H1 (cell line): ENCODE measurements around the gene POU5F1. TPM values are rescaled to one million over a fixed set of nuclear protein-coding genes. Genes with fewer than 3 reads are reported as not detected.

Source experiments
- CTCF ChIA-PET: fragments of 300-600 bp; sonication (Branson Sonifier 250); formaldehyde crosslinking; loops from one replicate; lab custom pipeline; 2021; ENCODE audit not compliant: partially characterized antibody; lab: Charles Lee
- POLR2A ChIA-PET: fragments of 300-600 bp; sonication (Branson Sonifier 250); formaldehyde crosslinking; loops from one replicate; lab custom pipeline; 2021; ENCODE audit warnings: inconsistent platforms; ENCODE audit not compliant: partially characterized antibody; lab: Charles Lee
- DNase-seq, 2 experiments: peaks; one replicate each; pipeline versions ENCODE4 v3.0.0 to v3.0.0-alpha.2; 2010 to 2022; ENCODE audit warnings: low spot score in 2 of 2, low read depth in 1 of 2, mixed read lengths in 1 of 2
- FAIRE-seq: peaks from 2 replicates; lab custom pipeline; 2011; peaks lifted over from hg19 to GRCh38; lab: Jason Lieb, UNC
- H2AFZ ChIP-seq: 2 replicates; pipeline ENCODE4 v1.8.1; 2012; ENCODE audit warnings: low read length, inconsistent platforms
- H2AK5ac ChIP-seq: 2 replicates; pipeline ENCODE4 v1.6.1; 2013; ENCODE audit warnings: low read depth, low read length
- H2BK120ac ChIP-seq: replicated peaks from 2 replicates; pipeline ENCODE3; 2013; ENCODE audit warnings: low read depth, low read length, inconsistent platforms
- H2BK12ac ChIP-seq: 2 replicates; pipeline ENCODE4 v1.6.1; 2013; ENCODE audit warnings: low read depth, low read length
- H2BK15ac ChIP-seq: 2 replicates; pipeline ENCODE4 v1.6.1; 2013; ENCODE audit warnings: low read length
- H2BK20ac ChIP-seq: 2 replicates; pipeline ENCODE4 v1.6.1; 2013; ENCODE audit warnings: low read length
- H2BK5ac ChIP-seq: 2 replicates; pipeline ENCODE4 v1.6.1; 2013; ENCODE audit warnings: low read depth, low read length
- H3K14ac ChIP-seq: 2 replicates; pipeline ENCODE4 v1.6.1; 2013; ENCODE audit warnings: inconsistent platforms; ENCODE audit not compliant: insufficient read length
- H3K18ac ChIP-seq: 2 replicates; pipeline ENCODE4 v1.6.1; 2013; ENCODE audit warnings: low read length; ENCODE audit errors: extremely low read depth
- H3K23ac ChIP-seq: 2 replicates; pipeline ENCODE4 v1.6.1; 2013; ENCODE audit warnings: inconsistent platforms; ENCODE audit not compliant: insufficient read length
- H3K23me2 ChIP-seq: 2 replicates; pipeline ENCODE4 v1.6.1; 2013; ENCODE audit warnings: low read depth, low read length
- H3K27ac ChIP-seq: 2 replicates; pipeline ENCODE4 v1.6.1; 2011; ENCODE audit warnings: low read depth, low read length, inconsistent platforms
- H3K27me3 ChIP-seq, 4 experiments: replicated peaks in 1 of 4; 1 replicate in 1 of 4; 2 replicates in 3 of 4; pipeline versions ENCODE4 v1.6.1 to v1.8.1; 2011 to 2013; ENCODE audit warnings: low read length in 3 of 4, mild to moderate bottlenecking in 3 of 4, inconsistent platforms in 2 of 4, mixed read lengths in 2 of 4, moderate library complexity in 1 of 4; ENCODE audit not compliant: control insufficient read depth in 3 of 4, insufficient read depth in 3 of 4; ENCODE audit errors: extremely low read depth in 1 of 4
- H3K36me3 ChIP-seq, 4 experiments: 2 replicates each; pipeline versions ENCODE4 v1.6.1 to v1.8.1; 2011 to 2013; ENCODE audit warnings: mild to moderate bottlenecking in 4 of 4, low read length in 3 of 4, moderate library complexity in 2 of 4, control low read depth in 1 of 4, inconsistent platforms in 1 of 4; ENCODE audit not compliant: insufficient read depth in 4 of 4, control insufficient read depth in 2 of 4
- H3K4ac ChIP-seq: replicated peaks from 2 replicates; pipeline ENCODE3; 2013; ENCODE audit warnings: low read length, low read depth, mixed read lengths, inconsistent platforms; ENCODE audit not compliant: insufficient read length
- H3K4me1 ChIP-seq, 4 experiments: replicated peaks in 1 of 4; 1 replicate in 1 of 4; 2 replicates in 3 of 4; pipeline versions ENCODE4 v1.6.1 to v1.8.1; 2011 to 2013; ENCODE audit warnings: low read length in 3 of 4, inconsistent platforms in 2 of 4, mixed read lengths in 1 of 4; ENCODE audit not compliant: insufficient read depth in 4 of 4, control insufficient read depth in 3 of 4
- H3K4me2 ChIP-seq, 2 experiments: 2 replicates each; pipeline versions ENCODE4 v1.6.1 to v1.8.1; 2011 to 2013; ENCODE audit warnings: low read depth in 2 of 2, low read length in 2 of 2, control low read depth in 1 of 2, inconsistent platforms in 1 of 2, mild to moderate bottlenecking in 1 of 2; ENCODE audit not compliant: insufficient read depth in 1 of 2
- H3K4me3 ChIP-seq, 4 experiments: fragments of 200-600, 300-600 bp in 1 of 4; sonication (generic), shearing (Covaris generic), sonication (Bioruptor Twin) in 1 of 4; 2 replicates each; pipeline versions ENCODE4 v1.5.1 to v1.8.1; 2011 to 2016; ENCODE audit warnings: low read length in 4 of 4, low read depth in 3 of 4, control low read depth in 2 of 4, inconsistent platforms in 2 of 4, mild to moderate bottlenecking in 2 of 4, mixed read lengths in 1 of 4, moderate library complexity in 1 of 4; ENCODE audit not compliant: insufficient read depth in 2 of 4; ENCODE audit errors: extremely low read depth in 1 of 4
- H3K56ac ChIP-seq: replicated peaks from 2 replicates; pipeline ENCODE3; 2013; ENCODE audit warnings: low read depth, mild to moderate bottlenecking, mixed read lengths, low read length, inconsistent platforms; ENCODE audit not compliant: insufficient read length
- H3K79me1 ChIP-seq: 2 replicates; pipeline ENCODE4 v1.6.1; 2013; ENCODE audit warnings: low read depth, low read length, control low read depth
- H3K79me2 ChIP-seq, 2 experiments: 2 replicates each; pipeline versions ENCODE4 v1.6.1 to v1.8.1; 2012 to 2013; ENCODE audit warnings: low read length in 2 of 2, mild to moderate bottlenecking in 2 of 2, inconsistent platforms in 1 of 2; ENCODE audit not compliant: insufficient read depth in 2 of 2, control insufficient read depth in 1 of 2
- H3K9ac ChIP-seq, 4 experiments: replicated peaks in 1 of 4; 1 replicate in 1 of 4; 2 replicates in 3 of 4; pipeline versions ENCODE4 v1.6.1 to v1.8.1; 2011 to 2013; ENCODE audit warnings: low read depth in 3 of 4, low read length in 3 of 4, control low read depth in 2 of 4, mild to moderate bottlenecking in 2 of 4, moderate library complexity in 2 of 4, inconsistent platforms in 1 of 4; ENCODE audit errors: extremely low read depth in 1 of 4
- H3K9me3 ChIP-seq, 2 experiments: 2 replicates each; pipeline versions ENCODE4 v1.6.1 to v1.8.1; 2012 to 2013; ENCODE audit warnings: mild to moderate bottlenecking in 2 of 2, moderate library complexity in 2 of 2, control low read depth in 1 of 2, inconsistent platforms in 1 of 2, low read depth in 1 of 2, low read length in 1 of 2, mixed read lengths in 1 of 2; ENCODE audit not compliant: insufficient read depth in 2 of 2
- H4K20me1 ChIP-seq, 2 experiments: replicated peaks in 1 of 2; 2 replicates each; pipeline versions ENCODE3 to v1.8.1; 2011 to 2013; ENCODE audit warnings: inconsistent platforms in 2 of 2, low read length in 2 of 2, mild to moderate bottlenecking in 1 of 2; ENCODE audit not compliant: insufficient read depth in 2 of 2, control insufficient read depth in 1 of 2
- H4K5ac ChIP-seq: 2 replicates; pipeline ENCODE4 v1.6.1; 2013; ENCODE audit warnings: low read length, low read depth, mixed read lengths, inconsistent platforms; ENCODE audit not compliant: insufficient read length
- H4K8ac ChIP-seq: 2 replicates; pipeline ENCODE4 v1.8.0; 2013; ENCODE audit warnings: mild to moderate bottlenecking, moderate library complexity, low read length, inconsistent platforms; ENCODE audit not compliant: insufficient read depth; ENCODE audit errors: extremely low read depth
- H4K91ac ChIP-seq: replicated peaks from 2 replicates; pipeline ENCODE3; 2013; ENCODE audit warnings: low read length, mixed read lengths, inconsistent platforms; ENCODE audit not compliant: insufficient read length
- EP300 ChIP-seq, 2 experiments: IDR thresholded peaks; 1 replicate in 1 of 2; 2 replicates in 1 of 2; pipeline ENCODE4 v1.6.1; 2011 to 2012; ENCODE audit warnings: low read depth in 2 of 2, low read length in 2 of 2, mild to moderate bottlenecking in 2 of 2, borderline replicate concordance in 1 of 2, inconsistent platforms in 1 of 2, moderate library complexity in 1 of 2
- JUND ChIP-seq: IDR thresholded peaks from 2 replicates; pipeline ENCODE4 v1.6.1; 2011; ENCODE audit warnings: mild to moderate bottlenecking, improper control_type of control experiment, low read length
- SUZ12 ChIP-seq: fragments of 200-600 bp; sonication (generic); IDR thresholded peaks from 2 replicates; pipeline ENCODE4 v1.6.1; 2012; ENCODE audit warnings: mild to moderate bottlenecking, inconsistent platforms, low read length, moderate library complexity, mixed read lengths
- WGBS, 2 experiments: shearing (Covaris generic) in 1 of 2; methylation state at CpG; one replicate each; pipeline versions ENCODE4 v1.1.6 to v1.1.7; 2013 to 2015; ENCODE audit warnings: low lambda C conversion rate in 2 of 2, mixed read lengths in 2 of 2, inconsistent platforms in 1 of 2, low coverage in 1 of 2, missing lambda C conversion rate in 1 of 2; ENCODE audit not compliant: insufficient replicate concordance in 2 of 2, insufficient coverage in 1 of 2, insufficient read length in 1 of 2; ENCODE audit errors: extremely low coverage in 1 of 2, missing lambda C conversion rate in 1 of 2; 5-methylcytosine and 5-hydroxymethylcytosine counted together
- polyA plus RNA-seq, 7 experiments: library from polyadenylated mRNA; depleted of rRNA in 3 of 7; stranded (reverse) in 5 of 7; unstranded in 2 of 7; fragments of >200 nt in 5 of 7; fragments of 200-250 nt in 2 of 7; gene quantifications; 1 replicate in 5 of 7; 2 replicates in 1 of 7; 4 replicates in 1 of 7; pipeline versions ENCODE4 v1.2.1 to v1.2.3, GENCODE V29; 2011 to 2013; ENCODE audit warnings: missing spikeins in 2 of 7, mixed read lengths in 2 of 7
- total RNA-seq: library from RNA; stranded (reverse); fragmentation: NEBNext Ultra II Directional; extraction: Animal tissue kit (Norgen Biotek cat#: 25700); gene quantifications from 2 replicates; pipeline ENCODE4 v1.2.1, GENCODE V29; 2021
- TF ChIP-seq, protein P1 (sequence below): IDR thresholded peaks from 2 replicates; pipeline ENCODE4 v1.6.1; 2012; ENCODE audit warnings: inconsistent platforms
- TF ChIP-seq, protein P2 (sequence below): IDR thresholded peaks from 2 replicates; pipeline ENCODE4 v1.6.1; 2011; ENCODE audit warnings: low read length, improper control_type of control experiment
- TF ChIP-seq, protein P3 (sequence below), 3 experiments: IDR thresholded peaks; 1 replicate in 2 of 3; 2 replicates in 1 of 3; pipeline versions ENCODE4 v1.5.1 to v1.6.1; 2011; ENCODE audit warnings: low read length in 3 of 3, mild to moderate bottlenecking in 3 of 3, inconsistent platforms in 2 of 3, low read depth in 1 of 3, moderate library complexity in 1 of 3; ENCODE audit not compliant: insufficient read depth in 1 of 3; ENCODE audit errors: control extremely low read depth in 1 of 3

The POU5F1 gene
- total and polyA plus RNA-seq, 2 of the 8 experiments (the other 6 are each of a cell fraction or from before 2014, with no cell fraction given), result 2,437 to 2,526 TPM

DNA sequence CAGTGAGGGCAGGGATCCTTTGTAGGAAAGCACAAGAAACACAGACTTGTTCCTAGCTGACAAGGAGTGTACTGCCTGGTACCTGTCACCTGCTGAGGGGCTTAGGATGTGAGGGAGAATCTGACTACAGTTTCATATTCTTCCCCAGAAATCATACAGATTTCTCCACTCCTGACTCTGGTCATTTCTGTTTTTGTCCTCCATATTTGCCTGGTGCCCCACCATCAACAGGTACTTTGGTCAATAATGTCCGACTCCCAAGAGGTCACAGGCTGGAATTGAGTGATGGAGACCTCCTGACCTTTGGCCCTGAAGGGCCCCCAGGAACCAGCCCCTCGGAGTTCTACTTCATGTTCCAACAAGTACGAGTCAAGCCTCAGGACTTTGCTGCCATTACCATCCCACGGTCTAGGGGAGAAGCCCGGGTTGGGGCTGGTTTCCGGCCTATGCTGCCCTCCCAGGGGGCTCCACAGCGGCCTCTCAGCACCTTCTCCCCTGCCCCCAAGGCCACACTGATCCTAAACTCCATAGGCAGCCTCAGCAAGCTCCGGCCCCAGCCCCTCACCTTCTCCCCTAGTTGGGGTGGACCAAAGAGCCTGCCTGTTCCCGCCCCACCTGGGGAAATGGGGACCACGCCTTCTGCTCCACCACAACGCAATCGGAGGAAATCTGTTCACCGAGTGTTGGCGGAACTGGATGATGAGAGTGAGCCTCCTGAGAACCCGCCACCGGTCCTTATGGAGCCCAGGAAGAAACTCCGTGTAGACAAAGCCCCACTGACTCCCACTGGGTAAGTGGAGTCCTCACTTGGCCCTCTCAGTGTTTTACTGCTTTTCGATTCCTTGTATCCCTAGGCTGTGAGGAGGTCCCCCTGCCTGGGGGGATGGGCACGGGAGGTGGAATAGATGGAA lies 9.0 kb downstream of the POU5F1 start:
- no peak overlapping the region for H3K23ac ChIP-seq
- H4K91ac ChIP-seq, result no peak overlapping the region
- peak overlapping the region; percentile 44; the same call in 1 of the 2 replicates for H2BK5ac ChIP-seq
- no peak overlapping the region for H4K8ac ChIP-seq
- ChIA-PET CTCF (interaction anchor here (0.6 to 6.3 kb wide), 14 partner anchors 8 to 317 kb away, joined by 3 to 45 read pairs (median 4); partner anchors contain the start of genes POU5F1 and PSORS1C2), POLR2A (interaction anchor here (0.6 to 68.5 kb wide), 7 partner anchors 7 to 1061 kb away, joined by 3 to 2251 read pairs (median 4); partner anchors contain the start of genes CCHCR1, CDSN, IER3 and POU5F1)
- peaks cover 0 to 11% of the 10 kb centered on the region in 2 experiments; a peak in 2 of 4 replicates for H3K79me2 ChIP-seq
- H3K4me3 ChIP-seq, result no peak overlapping the region
- H2BK120ac ChIP-seq, result no peak overlapping the region
- H3K27ac ChIP-seq, result no peak overlapping the region
- 95% methylated on average over 17 of the region's 19 CpGs; no CpG with 5 or more reads in 1 of the 2 experiments for WGBS, 2 experiments
- H2AK5ac ChIP-seq, result no peak overlapping the region
- peaks cover 14 to 39% (median 23%) of the 10 kb centered on the region in 4 experiments for H3K36me3 ChIP-seq
- no peak overlapping the region for H4K5ac ChIP-seq
- no peak overlapping the region for H2BK15ac ChIP-seq
- peaks cover 14% of the 10 kb centered on the region for H3K23me2 ChIP-seq
- H3K18ac ChIP-seq, result no peak overlapping the region
- no peak overlapping the region for H3K14ac ChIP-seq
- no peak overlapping the region for H2AFZ ChIP-seq
- FAIRE-seq (no peak), DNase-seq (no peak)
- H3K4me1 ChIP-seq, result peaks cover 0 to 26% (median 17%) of the 10 kb centered on the region in 4 experiments; a peak in 6 of 7 replicates
- H3K56ac ChIP-seq, result no peak overlapping the region
- H2BK12ac ChIP-seq, result no peak overlapping the region
- no peak overlapping the region for H3K4ac ChIP-seq
- H3K9me3 ChIP-seq, result no peaks in the 10 kb centered on the region
- H2BK20ac ChIP-seq, result no peak overlapping the region
- H3K4me2 ChIP-seq, result no peak overlapping the region
- peaks cover 6% of the 10 kb centered on the region for H3K79me1 ChIP-seq
- H3K9ac ChIP-seq, result no peak overlapping the region
- peaks cover 2 to 10% of the 10 kb centered on the region in 2 experiments for H4K20me1 ChIP-seq
- no peaks in the 10 kb centered on the region for H3K27me3 ChIP-seq
- TF ChIP-seq, protein P1, sequence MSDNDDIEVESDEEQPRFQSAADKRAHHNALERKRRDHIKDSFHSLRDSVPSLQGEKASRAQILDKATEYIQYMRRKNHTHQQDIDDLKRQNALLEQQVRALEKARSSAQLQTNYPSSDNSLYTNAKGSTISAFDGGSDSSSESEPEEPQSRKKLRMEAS, result no peak
- TF ChIP-seq JUND (no peak), SUZ12 (no peak), EP300 (IDR thresholded peaks at IDR 0.05; ENCODE audit: borderline replicate concordance in 1 of 2, low read depth in 2 of 2, low read length in 2 of 2) (no peak)
- TF ChIP-seq, protein P2, sequence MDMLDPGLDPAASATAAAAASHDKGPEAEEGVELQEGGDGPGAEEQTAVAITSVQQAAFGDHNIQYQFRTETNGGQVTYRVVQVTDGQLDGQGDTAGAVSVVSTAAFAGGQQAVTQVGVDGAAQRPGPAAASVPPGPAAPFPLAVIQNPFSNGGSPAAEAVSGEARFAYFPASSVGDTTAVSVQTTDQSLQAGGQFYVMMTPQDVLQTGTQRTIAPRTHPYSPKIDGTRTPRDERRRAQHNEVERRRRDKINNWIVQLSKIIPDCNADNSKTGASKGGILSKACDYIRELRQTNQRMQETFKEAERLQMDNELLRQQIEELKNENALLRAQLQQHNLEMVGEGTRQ, result peak; percentile 9; the same call in 1 of the 2 replicates
- TF ChIP-seq, protein P3, sequence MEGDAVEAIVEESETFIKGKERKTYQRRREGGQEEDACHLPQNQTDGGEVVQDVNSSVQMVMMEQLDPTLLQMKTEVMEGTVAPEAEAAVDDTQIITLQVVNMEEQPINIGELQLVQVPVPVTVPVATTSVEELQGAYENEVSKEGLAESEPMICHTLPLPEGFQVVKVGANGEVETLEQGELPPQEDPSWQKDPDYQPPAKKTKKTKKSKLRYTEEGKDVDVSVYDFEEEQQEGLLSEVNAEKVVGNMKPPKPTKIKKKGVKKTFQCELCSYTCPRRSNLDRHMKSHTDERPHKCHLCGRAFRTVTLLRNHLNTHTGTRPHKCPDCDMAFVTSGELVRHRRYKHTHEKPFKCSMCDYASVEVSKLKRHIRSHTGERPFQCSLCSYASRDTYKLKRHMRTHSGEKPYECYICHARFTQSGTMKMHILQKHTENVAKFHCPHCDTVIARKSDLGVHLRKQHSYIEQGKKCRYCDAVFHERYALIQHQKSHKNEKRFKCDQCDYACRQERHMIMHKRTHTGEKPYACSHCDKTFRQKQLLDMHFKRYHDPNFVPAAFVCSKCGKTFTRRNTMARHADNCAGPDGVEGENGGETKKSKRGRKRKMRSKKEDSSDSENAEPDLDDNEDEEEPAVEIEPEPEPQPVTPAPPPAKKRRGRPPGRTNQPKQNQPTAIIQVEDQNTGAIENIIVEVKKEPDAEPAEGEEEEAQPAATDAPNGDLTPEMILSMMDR (IDR thresholded peaks at IDR 0.05; ENCODE audit: control extremely low read depth in 1 of 3, insufficient read depth in 1 of 3, low read depth in 1 of 3, low read length in 3 of 3), result no peak
